DND-41 (cell line): ENCODE data around the gene TFRC.
A peak's percentile ranks its signal among the peaks of the same experiment; 100 is the strongest.
"Not testable (repeated sequence)": the region's sequence is repeated elsewhere in the genome, so short reads cannot be mapped to it uniquely, and the experiment has no call there.

Experiments
- ATAC-seq: fragments of 200-7000 bp; cut with Tn5 transposase; 3 replicates; pipeline ENCODE4 v1.9.1; 2021; ENCODE audit warnings: low read depth; ENCODE audit not compliant: insufficient read depth
- DNase-seq: peaks from one replicate; pipeline ENCODE4 v3.0.0-alpha.2; 2020
- H2AFZ ChIP-seq: 2 replicates; pipeline ENCODE4 v1.6.0; 2012; ENCODE audit warnings: low read depth, low read length
- H3K27ac ChIP-seq: 2 replicates; pipeline ENCODE4 v1.5.1; 2012; ENCODE audit warnings: low read length, inconsistent platforms
- H3K27me3 ChIP-seq: fragments of 200-600 bp; sonication (generic); 2 replicates; pipeline ENCODE4 v1.6.0; 2012; ENCODE audit warnings: low read length, mild to moderate bottlenecking, inconsistent platforms; ENCODE audit not compliant: insufficient read depth, poor library complexity
- H3K36me3 ChIP-seq: 2 replicates; pipeline ENCODE4 v1.5.1; 2012; ENCODE audit warnings: low read length, inconsistent platforms; ENCODE audit not compliant: insufficient read depth
- H3K4me1 ChIP-seq: 2 replicates; pipeline ENCODE4 v1.5.1; 2012; ENCODE audit warnings: mild to moderate bottlenecking, low read length; ENCODE audit not compliant: insufficient read depth
- H3K4me2 ChIP-seq: 2 replicates; pipeline ENCODE4 v1.6.0; 2012; ENCODE audit warnings: mild to moderate bottlenecking, moderate library complexity, low read length, inconsistent platforms; ENCODE audit not compliant: insufficient read depth
- H3K4me3 ChIP-seq, 2 experiments: fragments of 200-600 bp in 1 of 2; shearing (Covaris generic) in 1 of 2; 2 replicates each; pipeline ENCODE4 v1.5.1; 2012 to 2016; ENCODE audit warnings: inconsistent platforms in 2 of 2, low read length in 2 of 2, mild to moderate bottlenecking in 2 of 2, low read depth in 1 of 2, moderate library complexity in 1 of 2
- H3K79me2 ChIP-seq: 2 replicates; pipeline ENCODE4 v1.6.0; 2012; ENCODE audit warnings: low read length, inconsistent platforms; ENCODE audit not compliant: insufficient read depth
- H3K9ac ChIP-seq: 2 replicates; pipeline ENCODE4 v1.6.0; 2012; ENCODE audit warnings: low read depth, mild to moderate bottlenecking, inconsistent platforms, low read length, moderate library complexity
- H3K9me3 ChIP-seq: 2 replicates; pipeline ENCODE4 v1.5.1; 2012; ENCODE audit warnings: low read length, moderate library complexity, mild to moderate bottlenecking, inconsistent platforms; ENCODE audit not compliant: insufficient read depth, severe bottlenecking
- H4K20me1 ChIP-seq: 2 replicates; pipeline ENCODE4 v1.6.0; 2012; ENCODE audit warnings: low read length; ENCODE audit not compliant: insufficient read depth
- CTCF ChIP-seq: IDR thresholded peaks from 2 replicates; pipeline ENCODE4 v1.5.1; 2012; ENCODE audit warnings: borderline replicate concordance, low read length, moderate library complexity, mild to moderate bottlenecking; ENCODE audit not compliant: poor library complexity, severe bottlenecking; ENCODE audit errors: extremely low read depth
- EZH2 ChIP-seq: IDR thresholded peaks from 3 replicates; pipeline ENCODE4 v1.6.1; 2012; ENCODE audit warnings: borderline replicate concordance, low read depth, mild to moderate bottlenecking, moderate library complexity, low read length, inconsistent platforms; ENCODE audit not compliant: severe bottlenecking

Gene TFRC

GRCh38 chr3:196087906-196088305, 6.0 kb upstream of the TFRC start:
- TF ChIP-seq EZH2 (no peak), CTCF (no peak)
- Histone ChIP-seq H3K9me3 (no peaks in the 10 kb centered on the region), H3K36me3 (no peaks in the 10 kb centered on the region), H3K9ac (no peak overlapping the region), H3K79me2 (0 out of 2 replicates have a peak, but pooled peaks cover under 1% of the 10 kb centered on the region), H2AFZ (no peak overlapping the region), H3K4me1 (peaks cover 1% of the 10 kb centered on the region), H3K4me3 (no peak overlapping the region), H4K20me1 (no peaks in the 10 kb centered on the region), H3K27me3 (no peaks in the 10 kb centered on the region), H3K27ac (no peak overlapping the region), H3K4me2 (no peak overlapping the region)
- ATAC-seq (no peak), DNase-seq (no peak)

- Histone ChIP-seq H3K9me3 (no peaks in the 10 kb centered on the region), H3K4me3 (peak overlapping the region; percentile 98 to 99), H3K79me2 (peaks cover 46% of the 10 kb centered on the region), H3K4me2 (peak overlapping the region; percentile 70), H2AFZ (peak overlapping the region; percentile 84), H3K36me3 (peaks cover 28% of the 10 kb centered on the region), H4K20me1 (peaks cover 39% of the 10 kb centered on the region), H3K27ac (peak overlapping the region; percentile 93), H3K4me1 (peaks cover 40% of the 10 kb centered on the region), H3K9ac (peak overlapping the region; percentile 99), H3K27me3 (no peaks in the 10 kb centered on the region)
- no peak for DNase-seq
- ATAC-seq, result no peak
- TF ChIP-seq EZH2 (no peak), CTCF (no peak)
Observed at GRCh38 chr3:196082619-196082971, 705 bp upstream of the TFRC start.

- Histone ChIP-seq H3K36me3 (peaks cover 40% of the 10 kb centered on the region), H3K4me3 (peak overlapping the region; percentile 98 to 99), H3K27ac (peak overlapping the region; percentile 99), H3K4me2 (peak overlapping the region; percentile 70), H2AFZ (peak overlapping the region; percentile 68), H3K27me3 (no peaks in the 10 kb centered on the region), H3K79me2 (peaks cover 60% of the 10 kb centered on the region), H3K9ac (peak overlapping the region; percentile 99), H4K20me1 (peaks cover 51% of the 10 kb centered on the region), H3K9me3 (no peaks in the 10 kb centered on the region), H3K4me1 (peaks cover 44% of the 10 kb centered on the region)
- ATAC-seq (peak; percentile 64), DNase-seq (peak; percentile 72)
- TF ChIP-seq EZH2 (no peak), CTCF (no peak)
Observed at GRCh38 chr3:196081002-196081833, 672 bp downstream of the TFRC start.

GRCh38 chr3:196080101-196080846, 1.6 kb downstream of the TFRC start:
- Histone ChIP-seq H3K9ac (peak overlapping the region; percentile 99), H4K20me1 (peaks cover 60% of the 10 kb centered on the region), H3K4me3 (peak overlapping the region; percentile 98 to 99), H3K79me2 (peaks cover 69% of the 10 kb centered on the region), H3K27ac (peak overlapping the region; percentile 99), H3K4me1 (peaks cover 44% of the 10 kb centered on the region), H3K4me2 (peak overlapping the region; percentile 70), H3K36me3 (peaks cover 49% of the 10 kb centered on the region)
- not testable (repeated sequence) for H3K27me3 ChIP-seq, ATAC-seq, H3K9me3 ChIP-seq, DNase-seq, H2AFZ ChIP-seq
